MM.1S (cell line): ENCODE measurements around the gene VASH2.

Experiments
- CTCF ChIP-seq: fragments of 300-600 bp; sonication (generic); IDR thresholded peaks from 2 replicates; pipeline ENCODE4 v1.5.1; 2016; ENCODE audit warnings: antibody characterized with exemption, low read length, mixed read lengths
- EZH2 ChIP-seq: fragments of 300-600 bp; sonication (generic); optimal IDR thresholded peaks from 2 replicates; pipeline ENCODE3; 2017; ENCODE audit warnings: low read depth, mild to moderate bottlenecking, antibody characterized with exemption, low read length, mixed read lengths
- EZH2phosphoT487 ChIP-seq: fragments of 300-600 bp; sonication (generic); IDR thresholded peaks from 2 replicates; pipeline ENCODE4 v1.6.1; 2018; ENCODE audit warnings: antibody characterized with exemption, low read length

- TF ChIP-seq CTCF (no peak), EZH2phosphoT487 (no peak), EZH2 (no peak)
Measured at GRCh38 chr1:212933815-212934471, 16.4 kb upstream of the VASH2 start.
